Heart left ventricle (tissue), 16 donors: ENCODE data around the gene ITSN1. TPM values are rescaled to one million over a fixed set of nuclear protein-coding genes. Genes with fewer than 3 reads are reported as not detected.

Experiments used
- ATAC-seq, 4 donors: fragments of 200-7000 bp; cut with Tn5 transposase; one replicate each; pipeline ENCODE4 v1.9.1; 2020 to 2022; ENCODE audit warnings: moderate library complexity in 4 of 4, mild to moderate bottlenecking in 3 of 4, moderate number of reproducible peaks in 1 of 4
- DNase-seq, 5 donors: peaks; one replicate each; pipeline ENCODE4 v3.0.0-alpha.2; 2020
- H3K27ac ChIP-seq, 12 donors: fragments of 200-600 bp; sonication (generic) in 4 of 12; one replicate each; pipeline versions ENCODE4 v1.5.0 to v1.8.0; 2016 to 2022; ENCODE audit warnings: mild to moderate bottlenecking in 2 of 12
- H3K27me3 ChIP-seq, 9 donors: fragments of 200-600 bp; sonication (generic) in 2 of 9; one replicate each; pipeline versions ENCODE4 v1.5.1 to v1.8.0; 2016 to 2022; ENCODE audit warnings: mild to moderate bottlenecking in 3 of 9
- H3K36me3 ChIP-seq, 9 donors: fragments of 200-600 bp; sonication (generic) in 2 of 9; one replicate each; pipeline versions ENCODE4 v1.5.0 to v1.8.0; 2018 to 2022; ENCODE audit warnings: mild to moderate bottlenecking in 2 of 9
- H3K4me1 ChIP-seq, 12 donors: fragments of 200-600 bp; sonication (generic) in 4 of 12; one replicate each; pipeline versions ENCODE4 v1.5.0 to v1.8.0; 2016 to 2022; ENCODE audit warnings: mild to moderate bottlenecking in 3 of 12
- H3K4me3 ChIP-seq, 12 donors: fragments of 200-600 bp; sonication (generic) in 4 of 12; one replicate each; pipeline versions ENCODE4 v1.5.0 to v1.8.0; 2017 to 2022; ENCODE audit warnings: mild to moderate bottlenecking in 9 of 12, moderate library complexity in 4 of 12
- H3K9me3 ChIP-seq, 12 donors: fragments of 200-600 bp; sonication (generic) in 4 of 12; one replicate each; pipeline versions ENCODE4 v1.5.0 to v1.8.0; 2016 to 2022; ENCODE audit warnings: mild to moderate bottlenecking in 1 of 12
- POLR2A ChIP-seq, 2 donors: fragments of 450-650 bp; IDR thresholded peaks; one replicate each; pipeline ENCODE4 v1.6.1; 2017; ENCODE audit warnings: antibody characterized with exemption in 2 of 2, mild to moderate bottlenecking in 2 of 2, moderate library complexity in 2 of 2
- WGBS, 4 donors: extraction: QIAGEN DNeasy Blood & Tissue Kit in 2 of 4; methylation state at CpG; one replicate each; pipeline versions ENCODE4 v1.1.5 to v1.1.7; 2013 to 2018; 5-methylcytosine and 5-hydroxymethylcytosine counted together
- intact Hi-C, 10 donors: fragments of 100-400 bp; cut with DNase I; formaldehyde crosslinking; loops; one replicate each; pipeline versions ENCODE4 v1.11.1 to v1.14.2; 2022
- polyA plus RNA-seq, 2 donors: library from polyadenylated mRNA; stranded (reverse); fragments of 200-250 nt; gene quantifications; one replicate each; pipeline ENCODE4 v1.2.3, GENCODE V29; 2013
- total RNA-seq, 9 donors: library from RNA; depleted of rRNA in 2 of 9; stranded (reverse); fragments of >200 nt in 2 of 9; fragmentation: NEBNext Ultra II Directional in 3 of 9; extraction: Animal tissue kit (Norgen Biotek cat#: 25700) in 3 of 9; gene quantifications; one replicate each; pipeline versions ENCODE4 v1.1.0 to v1.2.4, GENCODE V29; 2016 to 2023
- TF ChIP-seq, protein P1 (sequence below), 12 donors: fragments of 200-600 bp; sonication (generic) in 4 of 12; IDR thresholded peaks; one replicate each; pipeline versions ENCODE4 v1.5.0 to v1.8.0; 2018 to 2022; ENCODE audit warnings: antibody characterized with exemption in 12 of 12, mild to moderate bottlenecking in 5 of 12
- donor health status: ischemic (EF 13 %, LVEDD 7.1; RV severe dilation, severe dysfunction).
- donor health status: healthy with polysubstance abuse.
- donor health status: DM: no; HTN: yes; CAD: no.
- donor health status: DM: no; HTN: no; CAD: no.
- donor health status: ischemic (EF 25% LVEDD 6.9; RV normal size, moderate dysfunction).
- donor health status: ischemic (EF 25% LVEDD 5.7; RV mildly dilated, moderate dysfunction).
- donor health status: healthy.
- donor health status: DM: yes; HTN: yes; CAD: no.
- donor health status: ischemic (EF 35%, LVEDD 5.7; RV mildly dilated, moderate dysfunction).
- donor health status: nonischemic (EF 11% LVEDD 7.7; RV severe dilation, severe dysfunction).
- donor health status: DM: yes; HTN: yes; CAD: no.
- donor health status: PGD.
- donor health status: ischemic (EF 29% LVEDD 5.4; RV normal size, mild dysfunction).
- donor health status: nonischemic (EF 23%, LVEDD 6.1; RV moderate dilation, normal function).

The ITSN1 gene
- total and polyA plus RNA-seq, 11 donors: 17.2 to 51.5 (median 34.0) TPM

DNA sequence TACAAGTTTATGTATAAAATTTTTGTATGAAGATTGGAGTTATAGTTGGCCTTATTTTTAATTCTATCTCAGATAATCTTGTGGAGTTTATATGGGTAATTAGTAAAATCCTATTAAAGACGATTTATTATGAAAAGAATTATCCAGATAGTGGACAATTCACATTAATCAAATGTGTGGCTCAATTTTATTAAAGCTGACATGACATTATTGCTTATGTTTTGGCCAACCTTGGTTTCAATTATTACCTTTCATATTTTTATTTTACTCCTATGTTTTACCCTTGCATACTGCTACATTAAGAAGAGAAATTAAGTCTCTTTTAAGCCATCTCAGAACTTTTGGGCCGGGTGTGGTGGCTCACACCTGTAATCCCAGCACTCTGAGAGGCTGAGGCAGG lies 110.0 kb downstream of the ITSN1 start:
- Histone ChIP-seq H3K27me3 (no peaks in the 10 kb centered on the region), H3K27ac (no peak overlapping the region), H3K9me3 (peaks cover 0 to 8% (median 4%) of the 10 kb centered on the region in 12 donors), H3K4me3 (no peak overlapping the region), H3K4me1 (peaks cover 0 to 39% (median 17%) of the 10 kb centered on the region in 12 donors), H3K36me3 (peaks cover 0 to 16% (median 0%) of the 10 kb centered on the region in 9 donors)
- 87 to 98% (median 95%) methylated on average over 2 of the region's 2 CpGs for WGBS, 4 donors
- TF ChIP-seq, protein P1, sequence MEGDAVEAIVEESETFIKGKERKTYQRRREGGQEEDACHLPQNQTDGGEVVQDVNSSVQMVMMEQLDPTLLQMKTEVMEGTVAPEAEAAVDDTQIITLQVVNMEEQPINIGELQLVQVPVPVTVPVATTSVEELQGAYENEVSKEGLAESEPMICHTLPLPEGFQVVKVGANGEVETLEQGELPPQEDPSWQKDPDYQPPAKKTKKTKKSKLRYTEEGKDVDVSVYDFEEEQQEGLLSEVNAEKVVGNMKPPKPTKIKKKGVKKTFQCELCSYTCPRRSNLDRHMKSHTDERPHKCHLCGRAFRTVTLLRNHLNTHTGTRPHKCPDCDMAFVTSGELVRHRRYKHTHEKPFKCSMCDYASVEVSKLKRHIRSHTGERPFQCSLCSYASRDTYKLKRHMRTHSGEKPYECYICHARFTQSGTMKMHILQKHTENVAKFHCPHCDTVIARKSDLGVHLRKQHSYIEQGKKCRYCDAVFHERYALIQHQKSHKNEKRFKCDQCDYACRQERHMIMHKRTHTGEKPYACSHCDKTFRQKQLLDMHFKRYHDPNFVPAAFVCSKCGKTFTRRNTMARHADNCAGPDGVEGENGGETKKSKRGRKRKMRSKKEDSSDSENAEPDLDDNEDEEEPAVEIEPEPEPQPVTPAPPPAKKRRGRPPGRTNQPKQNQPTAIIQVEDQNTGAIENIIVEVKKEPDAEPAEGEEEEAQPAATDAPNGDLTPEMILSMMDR (IDR thresholded peaks at IDR 0.05): no peak
- TF ChIP-seq POLR2A (IDR thresholded peaks at IDR 0.05): no peak
- ATAC-seq: no peak
- DNase-seq: no peak
- intact Hi-C loops: loop anchor here in 8 of 10 donors (5.0 to 10.0 kb wide), 2 partner anchors 107 to 110 kb away; partner anchors contain the start of genes CRYZL1 (in 8 of the 8) and ITSN1 (in 8 of the 8)

DNA sequence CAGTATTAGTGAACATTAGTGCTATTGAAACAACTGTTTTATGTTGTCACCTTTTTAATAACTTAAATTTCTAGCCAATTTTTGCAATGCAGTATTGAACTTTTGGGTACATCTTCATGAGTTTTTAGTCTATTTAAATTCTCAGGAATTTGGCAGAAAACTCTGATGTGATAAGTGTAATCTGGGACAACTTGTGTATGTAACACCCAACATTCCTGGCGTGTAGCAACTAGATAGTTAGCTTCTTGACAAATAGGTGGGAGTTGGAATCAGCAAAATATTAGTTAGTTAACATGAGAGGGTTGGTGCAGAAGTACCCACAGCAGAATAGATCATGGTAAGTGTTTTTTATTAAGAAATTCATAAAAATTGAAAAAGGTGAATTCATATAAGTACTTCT lies 111.6 kb downstream of the ITSN1 start:
- ATAC-seq (no peak), DNase-seq (no peak)
- no peak overlapping the region for H3K4me3 ChIP-seq
- no peaks in the 10 kb centered on the region for H3K9me3 ChIP-seq
- H3K27me3 ChIP-seq: no peaks in the 10 kb centered on the region
- no peak overlapping the region for H3K27ac ChIP-seq
- no peak for TF ChIP-seq POLR2A (IDR thresholded peaks at IDR 0.05)
- TF ChIP-seq, protein P1 (IDR thresholded peaks at IDR 0.05): no peak
- WGBS, 4 donors: 57 to 70% (median 66%) methylated on average over 1 of the region's 1 CpG
- H3K4me1 ChIP-seq: peaks cover 0 to 39% (median 17%) of the 10 kb centered on the region in 12 donors
- H3K36me3 ChIP-seq: peaks cover 0 to 16% (median 0%) of the 10 kb centered on the region in 9 donors
- intact Hi-C loops: loop anchor here in 8 of 10 donors (5.0 to 10.0 kb wide), 2 partner anchors 109 to 112 kb away; partner anchors contain the start of genes CRYZL1 (in 8 of the 8) and ITSN1 (in 8 of the 8)

DNA sequence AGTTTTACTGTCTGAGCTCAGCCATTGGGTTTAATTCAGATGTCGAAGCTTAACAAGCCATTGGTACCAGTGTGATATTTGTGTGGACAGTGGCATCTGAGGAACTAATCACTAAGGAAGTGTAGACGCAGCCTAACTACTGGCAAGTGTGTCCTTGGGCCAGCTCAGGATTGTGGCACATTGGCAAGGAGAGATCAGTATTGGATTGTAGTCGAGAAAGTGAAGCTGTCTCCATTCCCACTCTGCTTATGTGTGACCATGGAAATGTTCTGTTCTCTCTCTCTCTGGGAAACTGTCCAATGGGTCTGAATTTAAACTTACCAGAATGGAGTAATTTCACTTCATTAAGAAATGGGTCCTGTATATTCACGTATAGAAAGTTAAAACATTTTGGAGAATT lies 112.2 kb downstream of the ITSN1 start:
- Histone ChIP-seq H3K36me3 (peaks cover 0 to 16% (median 0%) of the 10 kb centered on the region in 9 donors), H3K9me3 (no peaks in the 10 kb centered on the region), H3K4me1 (peaks cover 0 to 39% (median 17%) of the 10 kb centered on the region in 12 donors), H3K27me3 (no peaks in the 10 kb centered on the region), H3K4me3 (no peak overlapping the region), H3K27ac (no peak overlapping the region)
- 49 to 65% (median 57%) methylated on average over 4 of the region's 4 CpGs for WGBS, 4 donors
- TF ChIP-seq, protein P1 (IDR thresholded peaks at IDR 0.05): no peak
- TF ChIP-seq POLR2A (IDR thresholded peaks at IDR 0.05): no peak
- peak; percentile 63 to 79 (median 70) for ATAC-seq
- no peak for DNase-seq
- intact Hi-C loops: loop anchor here in 8 of 10 donors (5.0 to 10.0 kb wide), 2 partner anchors 110 to 112 kb away; partner anchors contain the start of genes CRYZL1 (in 8 of the 8) and ITSN1 (in 8 of the 8)

DNA sequence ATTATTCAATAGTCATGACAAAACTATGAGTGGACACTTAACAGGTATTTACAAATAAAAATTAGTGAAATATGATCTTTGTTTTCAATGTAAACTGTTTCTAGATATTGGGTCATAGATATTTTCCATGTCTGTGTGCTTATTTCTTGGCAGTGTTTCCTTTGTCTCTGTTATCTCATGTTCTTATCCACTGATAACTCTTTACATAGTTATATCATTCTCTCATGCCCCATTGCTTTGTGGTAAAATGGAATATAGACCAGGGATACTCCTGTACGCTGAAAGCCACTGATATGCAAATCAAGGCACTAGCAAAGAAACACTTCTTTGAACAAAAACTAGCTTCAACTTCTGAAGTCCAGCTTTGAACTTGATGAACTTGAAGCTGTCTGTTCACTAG lies 113.1 kb downstream of the ITSN1 start:
- peaks cover 0 to 16% (median 0%) of the 10 kb centered on the region in 9 donors for H3K36me3 ChIP-seq
- intact Hi-C loops: loop anchor here in 4 of 10 donors (10.0 kb wide), 1 partner anchor 111 kb away; the partner anchor contains the start of genes CRYZL1 (in 4 of the 4) and ITSN1 (in 4 of the 4)
- H3K27me3 ChIP-seq: no peaks in the 10 kb centered on the region
- H3K9me3 ChIP-seq: no peaks in the 10 kb centered on the region
- WGBS, 4 donors: 60 to 87% (median 71%) methylated on average over 1 of the region's 1 CpG
- no peak for TF ChIP-seq POLR2A (IDR thresholded peaks at IDR 0.05)
- TF ChIP-seq, protein P1 (IDR thresholded peaks at IDR 0.05): no peak
- ATAC-seq (no peak), DNase-seq (no peak)
- no peak overlapping the region for H3K27ac ChIP-seq
- H3K4me3 ChIP-seq: no peak overlapping the region
- peaks cover 0 to 36% (median 12%) of the 10 kb centered on the region in 12 donors for H3K4me1 ChIP-seq
